Measurements from ENCODE around the gene MICOS13.

MICOS13 gene

GRCh38 chr19:5700455-5701092, 20.3 kb upstream of the MICOS13 start:
- Histone ChIP-seq H4K20me1 (ENCODE audit: insufficient read depth, low read length, poor library complexity, severe bottlenecking) (peaks cover 9% of the 10 kb centered on the region), H3K4me1 (ENCODE audit: insufficient read depth, low read length, poor library complexity, severe bottlenecking) (no peaks in the 10 kb centered on the region), H3K9me3 (ENCODE audit: insufficient read depth, low read depth, low read length) (no peaks in the 10 kb centered on the region), H3K27me3 (ENCODE audit: insufficient read depth, low read length, poor library complexity, severe bottlenecking) (no peaks in the 10 kb centered on the region), H3K9me2 (replicated peaks; ENCODE audit: low read depth, low read length) (no peaks in the 10 kb centered on the region), H3F3A (ENCODE audit: low read depth) (no peaks in the 10 kb centered on the region), H3K4me2 (ENCODE audit: low read depth, low read length, poor library complexity, severe bottlenecking) (no peak overlapping the region), H3K4me3 (ENCODE audit: low read length, poor library complexity, severe bottlenecking) (no peak overlapping the region), H3K9ac (ENCODE audit: low read depth, low read length, poor library complexity, severe bottlenecking) (no peak overlapping the region), H3K79me2 (ENCODE audit: insufficient read depth, low read length) (peaks cover 8% of the 10 kb centered on the region; the same call in 1 of the 2 replicates), H2AFZ (ENCODE audit: low read length) (no peak overlapping the region), H3K36me3 (ENCODE audit: insufficient read depth, low read length) (peaks cover 61% of the 10 kb centered on the region; the same call in 1 of the 2 replicates)
- TF ChIP-seq CTCF (conservative IDR thresholded peaks at IDR 0.05; ENCODE audit: low read length) = no peak
- no peak for TF ChIP-seq EZH2phosphoT487 (IDR thresholded peaks at IDR 0.05; ENCODE audit: borderline replicate concordance)

GRCh38 chr19:5698635-5699422, 18.5 kb upstream of the MICOS13 start:
- peaks cover 26% of the 10 kb centered on the region for H4K20me1 ChIP-seq (ENCODE audit: insufficient read depth, low read length, poor library complexity, severe bottlenecking)
- H3K9me2 ChIP-seq (replicated peaks; ENCODE audit: low read depth, low read length) = no peaks in the 10 kb centered on the region
- no peaks in the 10 kb centered on the region for H3F3A ChIP-seq (ENCODE audit: low read depth)
- peaks cover 25% of the 10 kb centered on the region for H3K79me2 ChIP-seq (ENCODE audit: insufficient read depth, low read length)
- no peak overlapping the region for H2AFZ ChIP-seq (ENCODE audit: low read length)
- no peak overlapping the region for H3K4me2 ChIP-seq (ENCODE audit: low read depth, low read length, poor library complexity, severe bottlenecking)
- H3K36me3 ChIP-seq (ENCODE audit: insufficient read depth, low read length) = peaks cover 63% of the 10 kb centered on the region; the same call in 1 of the 2 replicates
- TF ChIP-seq EZH2phosphoT487 (IDR thresholded peaks at IDR 0.05; ENCODE audit: borderline replicate concordance) (no peak), CTCF (conservative IDR thresholded peaks at IDR 0.05; ENCODE audit: low read length) (no peak)
- no peaks in the 10 kb centered on the region for H3K27me3 ChIP-seq (ENCODE audit: insufficient read depth, low read length, poor library complexity, severe bottlenecking)
- H3K9ac ChIP-seq (ENCODE audit: low read depth, low read length, poor library complexity, severe bottlenecking) = no peak overlapping the region
- H3K4me3 ChIP-seq (ENCODE audit: low read length, poor library complexity, severe bottlenecking) = no peak overlapping the region
- no peaks in the 10 kb centered on the region for H3K9me3 ChIP-seq (ENCODE audit: insufficient read depth, low read depth, low read length)
- H3K4me1 ChIP-seq (ENCODE audit: insufficient read depth, low read length, poor library complexity, severe bottlenecking) = no peaks in the 10 kb centered on the region

- Histone ChIP-seq H3K4me2 (ENCODE audit: low read depth, low read length, poor library complexity, severe bottlenecking) (no peak overlapping the region), H3K4me3 (ENCODE audit: low read length, poor library complexity, severe bottlenecking) (no peak overlapping the region), H3K9me2 (replicated peaks; ENCODE audit: low read depth, low read length) (no peaks in the 10 kb centered on the region), H3K4me1 (ENCODE audit: insufficient read depth, low read length, poor library complexity, severe bottlenecking) (no peaks in the 10 kb centered on the region), H3K79me2 (ENCODE audit: insufficient read depth, low read length) (peaks cover 33% of the 10 kb centered on the region), H3K27me3 (ENCODE audit: insufficient read depth, low read length, poor library complexity, severe bottlenecking) (no peaks in the 10 kb centered on the region), H3K9me3 (ENCODE audit: insufficient read depth, low read depth, low read length) (no peaks in the 10 kb centered on the region), H2AFZ (ENCODE audit: low read length) (no peak overlapping the region), H4K20me1 (ENCODE audit: insufficient read depth, low read length, poor library complexity, severe bottlenecking) (peaks cover 34% of the 10 kb centered on the region), H3K9ac (ENCODE audit: low read depth, low read length, poor library complexity, severe bottlenecking) (no peak overlapping the region), H3K36me3 (ENCODE audit: insufficient read depth, low read length) (peaks cover 63% of the 10 kb centered on the region; the same call in 1 of the 2 replicates), H3F3A (ENCODE audit: low read depth) (no peaks in the 10 kb centered on the region)
- TF ChIP-seq CTCF (conservative IDR thresholded peaks at IDR 0.05; ENCODE audit: low read length) = no peak
- TF ChIP-seq EZH2phosphoT487 (IDR thresholded peaks at IDR 0.05; ENCODE audit: borderline replicate concordance) = no peak
Measured at GRCh38 chr19:5697890-5698634, 17.7 kb upstream of the MICOS13 start.
